Erythroblast (primary cell): Measurements from ENCODE around the gene ATP8A1.

Source experiments
- GATA1 ChIP-seq: IDR thresholded peaks from 2 replicates; pipeline ENCODE4 v1.6.1; 2011; ENCODE audit warnings: low read depth, mild to moderate bottlenecking, control low read depth, low read length, moderate library complexity
- POLR2A ChIP-seq: IDR thresholded peaks from 2 replicates; pipeline ENCODE4 v1.6.1; 2011; ENCODE audit warnings: mild to moderate bottlenecking, low read length

DNA sequence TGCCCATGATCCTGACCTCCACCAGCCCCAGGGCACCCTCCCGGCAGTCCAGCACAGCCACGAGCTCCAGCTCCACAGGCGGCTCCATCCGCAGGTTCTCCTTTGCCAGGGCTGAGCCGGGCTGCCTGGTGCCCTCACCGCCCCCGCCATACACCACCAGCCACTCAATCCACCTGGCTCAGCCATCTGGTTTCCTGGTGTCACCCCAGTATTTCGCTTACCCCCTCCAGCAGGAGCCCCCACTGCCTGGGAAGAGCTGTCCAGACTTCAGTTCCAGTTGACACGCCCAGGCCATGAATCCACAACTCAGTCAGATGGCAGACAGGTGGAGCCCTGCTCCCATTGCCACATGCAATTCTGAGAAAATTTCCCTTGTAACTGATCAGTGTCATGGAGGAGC lies 255.7 kb downstream of the ATP8A1 start:
- TF ChIP-seq POLR2A (no peak), GATA1 (no peak)
